NCI-H2107 treated with DMSO at 0.1 percent for 48 hours (cell line): ENCODE results near the gene ACSM6.

Experiments used
- DNase-seq: peaks from one replicate; lab custom pipeline; 2025; ENCODE audit not compliant: unreplicated experiment; lab: John Stamatoyannopoulos, UW

ACSM6 gene

DNA sequence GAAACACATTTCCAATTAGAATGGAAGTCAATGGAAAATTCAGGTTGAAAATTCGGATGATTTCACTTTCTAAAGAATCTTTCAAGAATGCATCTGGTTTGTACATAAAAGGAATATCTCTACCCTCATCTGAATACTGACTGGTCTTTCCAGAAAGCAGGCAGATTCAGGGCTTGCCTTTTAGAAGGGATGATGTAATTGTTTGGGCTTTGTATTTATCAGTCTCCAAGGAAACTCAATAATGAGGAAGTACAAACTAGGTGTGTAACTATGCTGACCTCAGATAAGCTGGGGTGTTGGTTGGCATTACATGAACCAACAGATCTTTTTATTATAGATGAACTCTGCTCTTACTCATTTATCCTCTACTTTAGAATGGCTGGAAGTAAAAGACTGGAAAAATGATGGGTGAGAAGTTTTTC lies 72.6 kb downstream of the ACSM6 start:
- peak; percentile 66 for DNase-seq

DNA sequence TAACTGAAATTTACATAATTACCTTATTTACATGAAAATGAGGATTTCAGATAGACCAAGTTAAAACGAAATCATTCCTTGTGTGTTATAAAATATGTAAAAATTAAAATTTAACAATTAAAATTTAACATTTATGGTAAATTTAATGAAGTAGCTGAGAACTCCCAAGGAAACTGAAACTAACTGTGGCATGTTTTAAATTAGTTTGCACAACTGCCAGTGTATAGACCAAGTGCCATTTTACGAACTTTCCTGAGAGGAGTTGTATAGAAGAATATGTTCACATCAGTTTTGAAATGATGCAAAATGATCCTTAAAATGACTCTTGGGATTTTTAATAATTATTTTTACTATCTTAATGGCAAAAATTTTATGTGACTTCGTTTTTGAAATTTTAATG lies 73.2 kb downstream of the ACSM6 start:
- DNase-seq, result no peak

DNA sequence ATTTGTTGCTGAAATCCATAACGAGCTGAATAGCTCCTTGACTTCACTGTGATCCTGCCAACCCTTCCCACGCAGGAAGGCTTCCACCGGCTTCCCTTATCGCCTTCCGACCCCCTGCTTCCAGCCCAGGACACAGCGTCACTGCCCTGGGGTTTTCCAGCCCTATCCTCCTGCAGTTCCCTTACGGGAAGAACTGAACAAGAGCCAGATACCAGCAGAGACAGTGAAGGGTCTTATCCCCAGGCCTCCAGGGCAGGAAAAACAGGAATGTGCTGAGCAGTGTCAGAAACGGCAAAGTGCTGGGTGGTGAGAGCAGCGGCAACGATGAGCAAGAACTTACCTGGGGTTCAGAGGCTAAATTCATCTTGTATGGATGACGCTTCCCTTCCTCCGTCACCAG lies 74.4 kb downstream of the ACSM6 start:
- DNase-seq, result no peak

DNA sequence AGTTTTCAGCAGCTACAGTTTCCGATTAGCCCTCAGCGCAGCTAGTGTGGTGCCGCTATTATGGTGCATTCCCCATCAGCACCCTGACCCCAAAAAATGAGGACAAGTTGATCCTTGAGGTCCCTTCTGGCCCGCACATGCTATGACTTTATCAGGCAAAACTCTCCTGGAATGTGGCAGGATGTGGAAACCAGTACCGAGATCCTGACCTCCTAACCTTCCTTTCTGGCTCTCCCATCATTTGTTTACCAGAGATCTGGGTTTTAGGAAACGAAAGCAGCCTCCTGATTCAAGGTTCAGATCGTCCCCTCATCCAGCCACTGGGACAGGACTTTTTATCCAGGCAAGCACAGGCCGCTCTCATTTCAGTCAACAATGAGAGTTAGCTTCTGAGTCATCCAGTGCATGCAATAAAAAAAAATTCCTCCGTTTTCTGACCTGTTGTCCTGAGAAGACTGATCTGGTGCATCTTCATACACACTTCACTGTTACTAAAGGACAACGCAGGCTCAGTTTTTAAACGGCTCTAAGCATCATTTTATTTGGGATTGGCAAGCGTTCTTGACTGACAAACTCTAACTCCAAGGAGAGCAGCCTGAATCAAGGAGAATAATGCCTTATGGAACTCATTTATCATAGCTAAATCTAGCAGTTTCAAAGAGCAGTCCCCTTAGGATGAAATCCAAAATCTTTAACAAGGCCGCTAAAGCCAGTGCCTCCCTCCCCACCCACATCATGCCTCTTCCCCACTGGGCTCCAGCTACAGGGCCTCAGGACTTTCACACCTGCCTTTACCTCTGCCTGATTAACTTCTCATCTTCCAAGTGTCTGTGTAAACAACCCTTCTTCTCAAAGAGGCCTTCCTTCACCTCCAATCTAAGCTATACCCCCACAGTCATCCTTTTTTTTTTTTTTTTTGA lies 79.6 kb downstream of the ACSM6 start:
- no peak for DNase-seq

DNA sequence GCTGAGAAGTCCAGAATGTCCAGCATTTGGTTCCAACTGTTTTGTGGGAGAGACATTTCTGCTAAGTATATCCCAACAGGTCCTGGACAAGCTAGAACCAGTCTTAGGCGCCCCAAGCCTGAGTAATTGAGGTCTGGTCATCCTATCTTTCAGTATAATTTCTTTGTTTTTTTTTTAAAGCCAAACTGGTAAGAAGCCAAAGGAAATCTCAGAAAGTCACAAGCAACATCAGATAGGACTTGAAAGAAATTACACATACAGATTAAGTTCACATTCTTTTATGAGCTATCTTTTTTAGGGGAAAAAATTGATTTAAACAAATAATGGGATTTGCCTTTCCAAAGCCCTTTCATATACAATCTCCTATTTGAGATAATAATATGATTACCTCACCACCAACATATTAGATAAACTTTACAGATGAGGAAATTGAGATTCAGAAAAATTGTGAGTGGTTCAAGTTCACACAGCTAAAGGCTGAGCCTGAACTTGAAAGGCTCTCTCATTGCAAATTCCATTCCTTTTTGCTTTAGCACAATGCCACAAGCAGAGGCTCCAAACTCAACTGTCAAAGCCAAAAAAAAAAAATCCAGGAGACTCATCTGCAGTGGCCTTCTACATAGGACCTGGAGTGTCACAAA lies 81.8 kb downstream of the ACSM6 start:
- DNase-seq, result no peak

DNA sequence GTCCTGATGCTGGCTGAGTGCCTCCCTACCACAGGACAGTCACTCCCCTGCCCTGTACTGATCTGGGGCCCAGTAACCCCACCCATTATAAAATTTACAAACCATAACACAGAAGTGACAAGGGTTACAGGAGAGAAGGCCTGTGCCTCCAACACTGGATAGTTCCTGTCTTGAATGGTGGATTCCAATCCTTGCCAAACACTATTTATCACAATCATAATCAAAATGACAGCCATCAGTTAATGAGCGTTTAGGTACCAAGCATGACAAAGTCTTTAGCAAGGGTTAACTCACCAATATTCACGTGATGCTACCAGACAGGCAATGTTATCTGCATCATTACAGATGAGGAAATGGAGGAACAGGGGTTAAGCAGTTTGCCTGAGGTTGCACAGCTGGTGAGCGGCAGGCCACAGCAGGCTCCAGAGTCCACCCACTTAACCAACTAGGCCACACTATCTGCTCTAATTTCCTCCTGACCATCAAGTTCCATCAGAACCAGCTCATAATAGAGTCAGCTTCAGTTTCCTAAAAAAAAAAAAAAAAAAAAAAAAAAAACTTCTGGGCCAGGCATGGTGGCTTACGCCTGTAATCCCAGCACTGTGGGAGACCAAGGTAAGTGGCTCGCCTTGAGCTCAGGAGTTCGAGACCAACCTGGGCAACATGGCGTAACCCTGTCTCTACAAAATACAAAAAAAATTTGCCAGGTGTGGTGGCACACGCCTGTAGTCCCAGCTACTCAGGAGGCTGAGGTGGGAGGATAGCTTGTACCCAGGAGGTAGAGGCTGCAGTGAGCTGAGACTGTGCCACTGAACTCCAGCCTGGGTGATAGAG lies 82.5 kb downstream of the ACSM6 start:
- no peak for DNase-seq

DNA sequence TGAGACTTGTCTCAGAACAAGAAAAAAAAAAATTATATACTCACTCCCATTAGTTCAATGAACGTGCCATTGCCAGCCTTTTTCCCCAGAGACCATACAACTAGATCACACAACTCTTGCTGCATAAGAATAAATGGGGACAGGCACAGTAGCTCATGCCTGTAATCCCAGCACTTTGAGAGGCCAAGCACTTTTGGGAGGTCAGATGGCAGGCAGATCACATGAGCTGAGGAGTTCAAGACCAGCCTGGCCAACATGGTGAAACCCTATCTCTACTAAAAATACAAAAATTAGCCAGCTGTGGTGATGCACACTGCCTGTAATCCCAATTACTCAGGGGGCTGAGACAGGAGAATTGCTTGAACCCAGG lies 83.1 kb downstream of the ACSM6 start:
- no peak for DNase-seq

DNA sequence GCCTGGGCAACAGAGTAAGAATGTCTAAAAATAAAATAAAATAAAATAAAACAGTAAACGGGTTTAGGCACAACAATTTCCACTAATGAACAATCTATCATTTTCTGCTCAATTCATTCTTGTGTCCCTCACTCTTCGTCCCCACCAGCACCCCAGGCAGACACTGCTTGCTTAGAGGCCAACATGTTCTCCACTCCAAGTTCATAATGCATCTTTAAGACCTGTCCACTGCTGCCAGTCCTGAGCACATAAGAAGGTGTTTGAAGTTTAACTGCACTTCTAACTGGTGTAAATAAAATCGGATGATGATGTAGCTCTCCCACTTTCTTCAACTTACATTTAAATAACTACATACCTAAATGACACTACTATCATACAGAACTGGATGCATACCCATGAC lies 83.6 kb downstream of the ACSM6 start:
- DNase-seq, result no peak
